ENCODE results near the gene STX8.

STX8 gene

DNA sequence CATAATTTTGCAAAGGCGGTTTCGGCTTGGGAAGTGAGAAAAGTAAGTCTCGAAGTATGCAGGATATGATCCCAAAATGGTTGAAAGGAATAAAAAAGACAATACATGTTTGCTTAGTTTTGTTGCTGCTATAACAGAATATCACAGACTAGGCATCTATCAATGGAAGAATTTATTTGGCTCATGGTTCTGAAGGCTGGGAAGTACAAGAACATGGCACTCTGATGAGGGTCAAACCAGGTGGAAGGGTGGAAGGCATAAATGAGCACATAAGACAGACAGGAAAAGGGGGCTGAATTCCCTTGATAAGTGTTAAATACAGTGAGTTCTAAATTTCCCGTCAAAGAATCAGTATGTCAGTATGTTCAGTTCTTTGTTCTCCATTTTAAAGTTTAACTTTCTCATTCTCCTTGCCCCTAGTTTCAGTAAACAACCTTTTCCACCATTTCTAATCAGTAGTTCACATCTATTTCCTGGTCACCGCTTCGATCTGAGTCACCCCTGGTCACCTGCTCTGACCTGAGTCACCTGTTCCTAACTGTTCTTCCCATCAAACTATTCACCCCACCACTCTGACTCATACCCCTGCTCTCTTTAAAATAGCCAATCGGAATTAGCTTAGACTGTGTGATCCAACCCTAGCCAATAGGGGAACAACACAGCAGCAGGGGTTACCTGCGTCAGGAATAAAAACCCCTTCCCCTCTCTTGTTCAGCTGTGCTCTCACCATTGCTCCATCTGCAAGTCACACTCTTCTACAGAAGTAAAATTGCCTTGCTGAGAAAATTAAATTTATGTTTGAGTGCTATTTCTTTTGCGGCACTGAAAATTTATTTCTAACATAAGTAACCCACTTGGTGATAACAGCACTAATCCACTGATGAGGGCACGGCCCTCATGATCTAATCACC is 240.8 kb downstream of the STX8 start:
- no peak for DNase-seq

DNA sequence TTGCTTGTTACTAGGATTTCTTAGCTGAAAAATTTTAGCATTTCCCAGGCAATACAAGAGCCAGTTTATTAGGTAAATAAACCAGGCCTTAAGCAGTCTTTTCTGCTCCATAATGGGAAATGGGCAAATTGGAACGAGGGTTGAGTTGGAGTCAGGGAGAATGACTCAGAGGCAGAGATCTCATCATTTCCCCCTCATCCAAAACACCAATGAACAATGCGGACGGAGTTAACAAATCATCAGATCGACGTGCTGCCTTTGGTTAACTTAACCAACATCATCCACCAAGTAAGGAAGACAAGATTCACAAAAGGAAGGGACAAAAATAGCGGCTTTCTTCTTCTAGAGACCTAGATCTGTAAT is 243.5 kb downstream of the STX8 start:
- no peak for DNase-seq

DNA sequence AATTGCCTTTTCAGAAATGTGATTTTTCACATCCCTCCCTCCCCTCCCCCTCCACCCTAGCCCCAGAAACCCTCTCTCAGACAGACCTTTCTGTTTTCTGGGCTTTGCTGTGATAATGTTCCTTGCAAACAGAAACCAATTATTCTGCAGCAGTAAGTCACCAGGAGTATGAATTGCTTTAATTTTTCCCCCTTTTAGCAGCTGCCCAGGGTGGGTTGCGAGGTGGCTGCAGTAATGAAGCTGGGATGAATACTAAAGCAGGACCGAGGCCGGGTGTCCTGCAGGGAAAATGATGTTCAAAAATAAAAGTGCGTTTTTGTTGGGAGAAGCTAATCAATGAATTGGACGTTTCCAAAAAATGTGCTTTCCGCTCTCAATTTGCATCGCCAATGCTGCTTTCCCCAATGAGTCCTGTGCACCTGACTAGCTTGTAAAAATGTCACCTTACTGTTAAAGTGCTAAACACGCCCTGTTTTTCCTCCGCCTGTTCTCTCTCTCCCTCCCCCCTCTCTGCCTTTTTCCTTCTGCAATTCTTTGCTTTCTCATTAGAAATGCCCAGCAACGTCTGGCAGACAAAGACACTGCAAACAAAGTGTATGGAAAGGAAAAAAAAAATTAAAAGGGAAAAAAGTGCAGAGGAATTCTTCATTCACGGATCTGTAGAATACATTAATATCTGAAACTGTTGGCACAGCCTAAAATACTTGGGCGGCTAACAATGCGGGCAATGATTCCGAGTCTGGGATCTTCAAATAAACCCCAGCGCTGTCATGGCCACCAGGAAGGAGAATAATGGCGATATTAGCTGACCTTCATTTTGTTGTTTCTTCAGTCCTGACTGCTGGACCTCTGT is 244.1 kb downstream of the STX8 start:
- no peak for DNase-seq

DNA sequence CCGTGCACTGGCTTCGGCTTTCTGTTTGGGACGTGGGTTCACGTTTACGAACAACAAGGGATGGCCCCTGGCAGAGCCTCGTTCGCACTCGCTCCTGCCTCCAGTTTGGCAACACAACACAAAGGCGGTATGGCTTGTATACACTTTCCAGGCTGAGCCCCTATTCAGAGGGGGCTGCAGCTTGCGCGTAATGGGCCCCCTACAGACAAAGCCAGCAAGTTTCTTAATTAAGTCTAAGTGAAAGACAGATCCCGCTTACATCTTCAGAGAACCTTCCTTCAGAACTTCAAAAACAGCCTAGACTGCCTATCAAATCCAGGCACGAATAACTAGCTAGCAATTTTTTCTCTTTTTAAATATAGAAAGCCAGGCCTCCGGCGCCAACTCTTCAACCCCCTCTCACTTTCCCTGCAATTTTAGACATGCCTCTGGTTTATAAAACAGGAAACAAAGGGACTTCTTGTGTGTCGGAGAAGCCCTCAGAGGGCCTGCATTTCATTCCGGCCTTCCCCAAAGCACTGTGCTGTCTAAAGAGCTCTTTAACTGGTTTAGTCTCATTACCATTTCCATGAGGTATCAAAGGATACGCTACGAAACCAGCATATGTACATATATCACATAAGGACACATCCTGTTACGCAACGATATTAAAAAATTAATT is 244.9 kb downstream of the STX8 start:
- DNase-seq = no peak

DNA sequence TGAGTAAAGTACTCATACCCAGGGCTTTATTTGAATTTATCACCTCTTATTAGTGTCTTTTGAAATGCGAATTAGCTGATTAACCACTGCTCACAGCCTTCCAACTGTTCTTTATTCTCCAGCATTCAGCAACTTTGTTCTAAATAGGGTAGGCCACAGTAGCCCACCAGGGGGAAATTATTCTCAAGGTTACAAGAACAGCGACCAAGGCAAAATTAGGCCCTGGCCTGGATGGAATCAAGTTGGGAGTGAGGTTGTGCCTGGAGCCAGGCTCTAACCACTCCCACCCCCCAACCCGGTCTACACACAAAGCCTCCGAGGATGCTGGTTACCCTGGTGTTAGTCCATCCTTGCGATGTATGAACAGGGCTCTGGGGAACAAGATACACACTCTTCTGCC is 245.5 kb downstream of the STX8 start:
- no peak for DNase-seq

DNA sequence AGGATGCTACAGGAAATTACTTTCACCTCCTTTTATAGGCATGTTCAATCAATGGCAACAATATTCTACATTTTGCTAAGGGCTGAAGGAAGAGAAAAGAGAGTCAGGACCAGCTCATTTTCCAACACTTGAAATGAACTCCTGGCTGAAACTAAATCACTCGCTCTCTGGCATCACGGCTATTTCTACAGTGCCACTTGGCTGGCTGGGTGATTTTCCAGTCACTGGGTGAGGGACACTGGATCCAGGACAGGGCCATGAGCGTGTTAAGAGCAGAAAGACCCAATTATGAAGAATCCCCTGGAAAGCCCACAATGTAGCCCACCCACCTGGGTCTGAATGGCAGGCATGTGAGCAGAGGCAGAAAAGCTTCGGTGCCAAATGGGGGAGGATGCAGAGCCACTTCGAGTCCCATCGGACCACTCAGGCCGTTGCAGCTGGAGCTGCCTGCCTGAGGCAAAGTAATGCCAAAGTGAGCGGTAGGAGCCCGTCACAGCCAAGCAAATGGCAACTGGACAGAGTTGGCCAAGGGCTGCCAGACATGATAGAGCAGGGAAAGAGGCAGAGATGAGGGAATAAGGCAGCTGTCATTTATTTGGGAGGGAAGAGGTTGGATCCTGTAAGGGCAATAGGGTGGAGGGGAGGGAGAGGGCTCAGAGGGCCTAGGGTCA is 246.2 kb downstream of the STX8 start:
- DNase-seq = no peak

DNA sequence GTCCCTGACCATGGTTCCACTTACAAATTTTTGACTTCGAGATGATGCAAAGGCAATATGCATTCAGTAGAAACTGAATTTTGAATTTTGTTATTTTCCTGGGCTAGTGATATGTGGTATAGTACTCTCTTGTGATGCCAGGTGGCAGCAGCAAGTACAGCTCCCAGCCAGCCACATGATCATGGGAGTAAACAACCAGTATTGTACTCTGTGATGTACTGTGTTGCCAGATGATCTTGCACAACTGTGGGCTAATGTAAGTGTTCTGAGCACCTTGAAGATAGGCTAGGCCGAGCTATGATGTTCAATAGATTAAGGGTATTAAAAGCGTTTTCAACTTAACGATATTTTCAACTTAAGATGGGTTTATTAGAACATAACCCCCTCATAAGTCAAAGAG is 250.8 kb downstream of the STX8 start:
- DNase-seq = no peak

DNA sequence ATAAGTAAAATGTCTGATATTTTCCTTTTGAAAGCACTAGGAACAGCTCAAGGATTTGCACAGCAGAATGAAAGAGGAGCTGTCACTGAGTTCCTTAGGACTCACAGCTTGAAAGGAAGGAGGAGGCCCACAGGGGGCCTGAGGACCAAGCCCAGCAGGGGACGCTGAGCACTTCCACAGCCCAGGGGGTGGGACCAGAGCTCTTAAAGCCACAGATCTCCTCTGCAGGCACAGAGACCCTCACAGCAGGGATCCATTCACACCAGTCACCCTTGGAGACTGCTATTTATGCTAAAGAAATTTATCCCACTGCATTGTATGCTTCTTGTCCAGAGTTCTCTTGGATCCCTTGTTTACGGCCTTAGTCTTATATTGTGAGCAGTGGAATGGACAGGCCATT is 253.3 kb downstream of the STX8 start:
- no peak for DNase-seq

DNA sequence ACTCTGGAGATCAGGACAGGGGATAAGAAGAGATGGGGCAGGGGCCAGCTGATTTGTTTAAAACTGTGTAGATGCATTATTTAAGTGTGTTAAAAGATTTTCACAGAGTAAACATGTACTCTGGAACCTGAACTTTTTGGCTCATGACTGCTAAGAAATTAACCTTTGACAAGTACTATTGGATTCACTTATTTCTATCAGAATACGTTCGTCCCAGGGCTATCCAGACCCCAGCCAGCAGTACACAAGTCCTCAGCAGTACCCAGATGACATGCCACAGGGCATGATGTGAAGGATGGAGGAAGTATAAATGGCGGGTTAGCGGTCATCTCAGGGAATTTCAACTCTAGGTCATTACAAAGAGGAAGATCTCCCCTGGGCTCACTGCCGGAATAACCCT is 253.7 kb downstream of the STX8 start:
- no peak for DNase-seq

DNA sequence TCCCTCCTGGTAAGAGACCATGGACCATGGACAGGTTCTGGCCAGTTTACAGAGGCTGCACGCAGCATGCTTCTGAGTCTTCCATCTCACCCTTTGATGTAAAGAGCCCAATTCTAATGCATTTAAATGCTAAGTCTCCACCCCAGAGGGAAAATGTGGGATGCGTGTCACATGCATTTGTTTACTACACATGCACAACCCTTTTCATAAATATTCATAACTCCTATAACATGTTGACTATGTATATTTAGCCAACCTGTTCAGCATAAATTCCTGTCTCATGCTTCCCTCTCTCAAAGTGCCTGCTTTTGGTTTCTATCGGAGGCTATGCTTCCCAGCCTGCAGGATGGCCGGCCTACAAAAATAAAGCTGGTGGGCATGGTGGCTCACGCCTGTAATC is 260.3 kb downstream of the STX8 start:
- DNase-seq = no peak

DNA sequence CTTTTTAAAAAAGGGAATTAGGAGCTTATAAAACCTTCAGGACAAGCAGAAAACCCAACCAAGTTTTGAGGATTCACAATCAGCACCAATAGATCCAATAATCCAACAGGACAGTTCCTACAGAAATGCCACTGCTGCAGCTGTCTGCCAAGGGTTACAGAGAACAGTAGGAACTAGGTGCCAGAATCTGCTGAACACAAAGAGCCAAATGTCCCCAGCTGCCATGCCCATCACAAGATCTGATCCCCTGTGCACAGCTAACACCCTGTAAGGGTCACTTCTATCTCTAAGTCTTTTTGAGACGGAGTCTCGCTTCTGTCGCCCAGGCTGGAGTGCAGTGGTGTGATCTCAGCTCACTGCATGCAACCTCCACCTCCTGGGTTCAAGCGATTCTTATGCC is 262.3 kb downstream of the STX8 start:
- DNase-seq = no peak

DNA sequence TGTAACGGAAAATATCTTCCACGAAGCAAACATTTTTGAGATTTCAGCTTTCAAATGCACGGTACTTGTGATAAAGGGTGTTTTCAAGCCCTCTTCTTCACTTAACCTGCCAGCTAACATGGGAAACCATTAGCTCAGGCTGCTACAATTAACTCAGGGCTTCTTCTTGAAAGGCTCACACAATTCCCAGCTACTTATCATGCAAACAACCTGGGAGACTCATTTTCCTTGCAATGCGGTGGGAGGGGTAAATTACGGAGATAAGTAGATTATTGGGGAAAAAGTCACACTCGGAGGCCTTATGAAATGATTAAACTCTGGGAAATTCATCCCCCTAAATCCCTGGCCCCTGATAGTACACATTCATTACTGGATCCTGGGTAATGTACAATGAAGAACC is 266.4 kb downstream of the STX8 start:
- DNase-seq = no peak

DNA sequence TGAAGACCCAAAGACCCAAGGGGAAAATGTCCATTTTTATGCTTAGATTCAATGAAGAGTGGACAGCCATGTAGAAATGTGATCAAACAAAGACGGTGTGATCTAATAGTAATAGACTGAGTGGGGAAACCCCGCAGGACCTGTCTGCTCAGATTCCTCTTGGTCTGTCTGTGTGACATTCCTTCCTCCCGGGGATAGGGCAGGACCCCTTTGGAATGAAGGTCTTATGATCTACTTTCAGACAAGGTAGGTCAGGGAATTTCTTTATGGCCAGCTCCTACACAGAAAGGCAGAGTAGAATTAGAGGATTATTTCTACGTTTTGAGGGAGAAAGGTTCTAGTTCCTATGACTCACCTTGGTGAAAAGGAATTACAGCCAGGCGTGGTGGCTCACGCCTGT is 267.6 kb downstream of the STX8 start:
- DNase-seq = no peak

DNA sequence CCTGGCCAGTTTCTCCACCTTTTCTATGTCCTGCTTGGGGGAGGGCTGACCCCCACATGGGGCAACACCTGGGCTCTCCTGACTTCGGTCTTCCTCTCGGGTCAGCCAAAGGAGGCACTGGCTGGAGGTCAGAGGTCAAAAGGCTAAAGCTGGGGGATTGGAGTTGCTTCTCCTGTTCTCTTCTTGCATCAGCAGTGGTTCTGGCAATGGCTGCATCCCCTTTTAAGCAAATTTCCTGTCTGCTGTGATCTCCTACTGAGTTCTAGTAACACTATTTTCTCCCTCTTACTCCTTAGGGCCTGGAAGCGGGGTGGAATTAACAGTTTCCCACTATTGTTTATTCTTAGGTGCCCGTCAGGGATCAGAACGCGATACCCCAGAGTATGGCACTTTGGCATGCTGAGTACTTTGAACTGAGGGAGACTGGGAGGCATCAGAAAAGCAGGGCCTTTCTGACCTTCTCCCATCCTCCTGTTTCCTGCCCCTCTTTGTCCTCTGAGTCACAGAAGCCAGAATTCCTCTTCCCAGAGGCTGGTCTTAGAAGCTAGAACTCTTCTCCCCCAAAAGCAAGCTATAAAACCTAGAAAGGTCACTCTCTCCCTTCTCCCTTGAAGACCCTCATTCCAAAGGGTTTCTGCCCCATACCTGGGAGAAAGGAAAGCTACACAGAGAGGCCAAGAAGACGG is 268.2 kb downstream of the STX8 start:
- DNase-seq = no peak

DNA sequence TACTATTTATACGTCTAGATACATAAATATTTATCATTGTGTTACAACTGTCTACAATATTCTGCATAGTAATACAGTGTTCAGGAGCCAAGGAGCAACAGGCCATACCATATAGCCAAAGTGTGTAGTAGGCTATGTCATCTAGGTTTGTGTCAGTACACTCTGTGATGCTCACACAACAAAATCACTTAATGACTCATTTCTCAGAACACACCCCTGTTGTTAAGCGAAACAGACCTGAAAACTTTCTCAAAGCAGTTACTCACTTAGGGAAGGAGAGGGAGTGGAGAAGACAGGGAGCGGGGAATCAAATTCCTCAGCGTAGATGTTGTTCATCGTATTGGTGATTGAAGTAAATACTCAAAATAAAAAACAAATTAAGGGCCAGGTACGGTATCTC is 269.5 kb downstream of the STX8 start:
- no peak for DNase-seq

DNA sequence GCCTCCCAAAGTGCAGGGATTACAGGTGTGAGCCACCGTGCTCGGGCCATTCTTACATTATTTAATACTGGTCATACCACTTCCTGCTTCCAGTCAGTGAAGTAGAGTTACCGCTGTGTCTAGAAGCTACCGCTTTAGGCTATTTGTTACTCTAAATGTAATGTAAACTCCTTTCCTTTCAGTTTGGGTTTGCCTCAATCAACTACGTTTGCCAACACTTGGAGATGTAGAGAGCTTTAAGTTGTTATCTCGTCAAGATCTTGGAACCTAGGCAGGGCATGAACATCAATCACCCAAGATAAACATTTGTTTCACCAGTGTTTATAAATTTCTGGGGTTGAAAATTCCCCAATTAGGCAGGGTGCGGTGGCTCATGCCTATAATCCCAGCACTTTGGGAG is 275.9 kb downstream of the STX8 start:
- no peak for DNase-seq

DNA sequence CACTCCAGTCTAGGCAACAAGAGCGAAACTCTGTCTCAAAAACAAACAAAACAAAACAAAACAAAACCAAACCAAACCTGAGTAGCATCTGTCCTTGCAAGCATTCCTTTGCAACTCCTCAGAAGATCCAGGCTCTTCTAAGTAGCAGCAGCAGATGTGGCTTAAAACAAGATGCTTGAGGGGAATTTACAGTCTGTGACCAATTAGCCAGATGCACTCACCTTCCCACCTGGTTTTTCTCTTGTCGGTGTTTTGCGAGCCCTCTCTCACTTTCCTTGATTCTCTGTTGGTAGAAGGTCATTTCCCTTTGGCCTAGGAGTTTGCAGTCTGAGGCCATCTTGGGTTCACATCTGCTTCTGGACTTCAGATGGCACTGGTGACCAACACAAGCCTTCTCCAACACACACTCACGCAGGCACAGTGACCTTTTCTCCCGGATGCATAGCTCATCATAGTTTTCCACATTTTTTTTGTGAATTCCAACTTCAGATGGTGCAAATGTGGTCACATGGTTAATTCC is 276.8 kb downstream of the STX8 start:
- no peak for DNase-seq

DNA sequence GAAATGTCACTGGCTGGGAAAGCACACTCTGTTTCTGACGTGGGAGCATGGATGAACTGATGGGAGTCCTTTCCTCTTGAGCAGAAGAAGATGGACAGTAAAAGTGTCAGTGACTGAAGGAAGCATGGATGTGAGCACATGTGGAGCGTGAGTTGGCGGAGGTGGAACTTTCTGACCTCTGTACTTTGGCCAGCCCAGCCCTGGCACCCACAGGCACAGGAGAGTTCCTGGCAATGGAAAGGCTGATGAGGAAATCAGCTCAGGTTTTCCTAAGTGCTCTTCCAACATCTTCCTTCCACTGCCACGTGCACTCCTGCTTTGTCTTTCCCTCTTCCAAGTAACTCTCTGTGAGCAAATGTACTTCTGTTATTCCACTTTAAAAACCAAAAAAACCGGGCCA is 277.5 kb downstream of the STX8 start:
- DNase-seq = no peak

DNA sequence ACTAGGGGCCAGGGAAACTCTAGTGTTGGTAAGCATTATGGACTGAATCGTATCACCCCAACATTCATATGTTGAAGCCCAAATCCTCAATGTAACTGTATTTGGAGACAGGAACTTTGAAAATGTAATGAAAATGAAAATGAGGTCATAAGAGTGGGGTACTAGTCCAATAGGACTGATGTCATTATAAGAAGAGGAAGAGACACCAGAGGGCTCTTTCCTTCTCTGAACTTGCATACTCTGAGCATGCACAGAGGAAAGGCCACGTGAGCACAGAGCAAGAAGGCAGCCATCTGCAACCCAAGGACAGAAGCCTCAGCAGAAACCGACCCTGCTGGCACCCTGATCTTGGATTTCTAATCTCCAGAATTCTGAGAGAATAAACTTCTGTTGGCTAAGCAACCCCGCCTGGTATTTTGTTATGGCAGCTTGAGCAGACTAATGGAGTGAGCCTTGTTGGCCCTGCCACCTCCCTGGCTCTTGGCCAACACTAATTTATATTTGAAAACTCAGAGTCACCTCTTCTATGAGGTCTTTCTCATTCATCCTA is 280.9 kb downstream of the STX8 start:
- no peak for DNase-seq

DNA sequence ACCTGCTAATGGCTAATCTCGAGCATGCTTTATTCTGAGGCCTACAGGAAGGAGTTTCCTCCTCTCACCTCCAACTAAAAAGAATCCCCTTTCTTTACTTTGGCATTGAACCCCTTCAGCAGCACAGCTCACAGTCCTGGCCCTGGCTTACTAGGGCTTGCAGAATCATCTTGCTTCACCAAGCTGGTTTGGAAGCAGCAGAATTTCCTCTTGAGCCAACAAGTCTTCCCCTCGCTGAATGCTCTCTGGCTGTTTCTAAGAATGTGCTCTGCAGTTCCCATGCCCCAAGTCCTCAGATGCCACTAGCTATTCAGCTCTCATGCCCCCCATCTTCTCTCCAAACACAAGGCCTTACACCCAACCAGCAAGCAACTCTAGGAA is 283.1 kb downstream of the STX8 start:
- no peak for DNase-seq

DNA sequence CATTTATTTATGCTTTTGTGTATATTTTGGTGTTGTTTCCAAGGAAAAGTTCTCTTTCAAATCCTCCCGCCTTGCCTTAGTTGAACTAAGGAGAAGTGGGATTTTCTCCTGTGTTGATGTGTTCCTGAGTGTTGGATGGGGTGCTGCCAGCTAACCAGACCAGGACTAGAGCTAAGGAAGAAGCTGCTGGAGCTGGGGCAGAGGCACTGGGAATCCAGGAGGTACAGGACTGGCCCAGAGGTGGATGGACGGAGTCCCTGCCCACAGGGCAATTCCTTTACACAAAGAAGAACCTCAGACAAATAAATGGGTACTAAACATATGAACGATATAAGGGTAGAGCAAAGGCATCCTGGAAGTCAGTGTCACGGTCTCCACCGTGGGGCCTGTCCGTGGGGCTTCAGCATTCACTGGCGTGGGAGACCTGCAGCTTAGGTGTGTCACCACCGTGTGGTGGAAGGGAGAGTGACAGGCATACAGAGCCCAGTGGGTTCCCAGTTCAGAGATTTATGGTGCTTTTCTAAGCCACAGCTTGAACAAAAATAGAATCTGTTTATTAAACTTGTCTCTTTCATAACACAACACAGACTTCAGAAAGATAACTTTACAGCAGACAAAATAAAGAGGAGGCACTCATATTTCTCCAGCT is 283.6 kb downstream of the STX8 start:
- DNase-seq = peak in 2 of 5 donors; percentile 4 to 8
